Spleen (tissue), 11 donors: Measurements from ENCODE around the gene CDH8. TPM values are rescaled to one million over a fixed set of nuclear protein-coding genes. Genes with fewer than 3 reads are reported as not detected.
"Not testable (repeated sequence)": the region's sequence is repeated elsewhere in the genome, so short reads cannot be mapped to it uniquely, and the experiment has no call there.

Experiments used
- DNase-seq: peaks from one replicate; pipeline ENCODE4 v3.0.0-alpha.2; 2020
- H3K27ac ChIP-seq, 8 donors: fragments of 200-600 bp; sonication (generic) in 7 of 8; 1 replicate in 4 of 8; 2 replicates in 4 of 8; pipeline versions ENCODE4 v1.5.0 to v1.8.0; 2016 to 2021; ENCODE audit warnings: inconsistent platforms in 4 of 8, mild to moderate bottlenecking in 4 of 8, moderate library complexity in 1 of 8
- H3K27me3 ChIP-seq, 7 donors: fragments of 200-600 bp; sonication (generic) in 6 of 7; replicated peaks in 1 of 7; 1 replicate in 4 of 7; 2 replicates in 3 of 7; pipeline versions ENCODE4 v1.5.0 to v1.8.0; 2016 to 2021; ENCODE audit warnings: inconsistent platforms in 3 of 7, mild to moderate bottlenecking in 1 of 7
- H3K36me3 ChIP-seq, 6 donors: fragments of 200-600 bp; sonication (generic) in 5 of 6; 1 replicate in 4 of 6; 2 replicates in 2 of 6; pipeline versions ENCODE4 v1.5.0 to v1.8.0; 2016 to 2021; ENCODE audit warnings: inconsistent platforms in 2 of 6
- H3K4me1 ChIP-seq, 6 donors: fragments of 200-600 bp; sonication (generic) in 5 of 6; 1 replicate in 3 of 6; 2 replicates in 3 of 6; pipeline versions ENCODE4 v1.5.0 to v1.8.0; 2016 to 2021; ENCODE audit warnings: inconsistent platforms in 3 of 6
- H3K4me3 ChIP-seq, 8 donors: fragments of 200-600 bp; sonication (generic) in 7 of 8; 1 replicate in 4 of 8; 2 replicates in 4 of 8; pipeline versions ENCODE4 v1.5.0 to v1.8.0; 2016 to 2021; ENCODE audit warnings: inconsistent platforms in 4 of 8, mild to moderate bottlenecking in 4 of 8, moderate library complexity in 2 of 8
- H3K9me3 ChIP-seq, 8 donors: fragments of 200-600 bp; sonication (generic) in 7 of 8; 1 replicate in 4 of 8; 2 replicates in 4 of 8; pipeline versions ENCODE4 v1.5.0 to v1.8.0; 2016 to 2021; ENCODE audit warnings: inconsistent platforms in 4 of 8
- POLR2A ChIP-seq, 3 donors: fragments of 450-650 bp; IDR thresholded peaks; one replicate each; pipeline ENCODE4 v1.5.1; 2017; ENCODE audit warnings: antibody characterized with exemption in 3 of 3, mild to moderate bottlenecking in 1 of 3
- POLR2AphosphoS5 ChIP-seq, 3 donors: sonication (generic); formaldehyde crosslinking; IDR thresholded peaks; one replicate each; pipeline ENCODE4 v1.5.1; 2017; ENCODE audit warnings: antibody characterized with exemption in 3 of 3
- WGBS, 5 donors: extraction: QIAGEN DNeasy Blood & Tissue Kit in 3 of 5; methylation state at CpG; one replicate each; pipeline versions ENCODE4 v1.1.5 to v1.1.7; 2013 to 2018; 5-methylcytosine and 5-hydroxymethylcytosine counted together
- intact Hi-C: fragments of 100-400 bp; cut with DNase I; formaldehyde crosslinking; loops from one replicate; pipeline ENCODE4 v1.15.0; 2023; ENCODE audit warnings: low total_unique reads
- polyA plus RNA-seq, 3 donors: library from polyadenylated mRNA; stranded (reverse); fragments of 200-250 nt; gene quantifications; one replicate each; pipeline ENCODE4 v1.2.1, GENCODE V29; 2013
- total RNA-seq, 7 donors: library from RNA; depleted of rRNA in 3 of 7; stranded (reverse); fragments of >200 nt in 3 of 7; fragmentation: NEBNext Ultra II Directional in 4 of 7; extraction: Animal tissue kit (Norgen Biotek cat#: 25700) in 4 of 7; gene quantifications; one replicate each; pipeline versions ENCODE4 v1.1.0 to v1.2.1, GENCODE V29; 2016 to 2021
- TF ChIP-seq, protein P1 (sequence below), 11 experiments: fragments of 200-600 bp in 7 of 11; fragments of 450-650 bp in 4 of 11; sonication (generic) in 4 of 11; IDR thresholded peaks in 8 of 11; conservative IDR thresholded peaks in 3 of 11; 1 replicate in 7 of 11; 2 replicates in 4 of 11; pipeline versions ENCODE4 v1.4.0 to v1.8.0; 2016 to 2021; ENCODE audit warnings: antibody characterized with exemption in 11 of 11, inconsistent platforms in 4 of 11, mild to moderate bottlenecking in 1 of 11
- donor health status: healthy with polysubstance abuse.
- donor health status: DM: no; HTN: no; CAD: no; lungs with moderate emphysema.
- donor health status: DM: no; HTN: no; CAD: no.
- donor health status: Bipolar disorder and iron deficiency.
- donor health status: healthy.
- donor health status: DM: no; HTN: no; CAD: no.
- donor health status: DM: yes; HTN: yes; CAD: no.

Gene CDH8
- total and polyA plus RNA-seq, 10 donors, result under 0.01 to 1.4 (median under 0.01) TPM; not detected in 7

DNA sequence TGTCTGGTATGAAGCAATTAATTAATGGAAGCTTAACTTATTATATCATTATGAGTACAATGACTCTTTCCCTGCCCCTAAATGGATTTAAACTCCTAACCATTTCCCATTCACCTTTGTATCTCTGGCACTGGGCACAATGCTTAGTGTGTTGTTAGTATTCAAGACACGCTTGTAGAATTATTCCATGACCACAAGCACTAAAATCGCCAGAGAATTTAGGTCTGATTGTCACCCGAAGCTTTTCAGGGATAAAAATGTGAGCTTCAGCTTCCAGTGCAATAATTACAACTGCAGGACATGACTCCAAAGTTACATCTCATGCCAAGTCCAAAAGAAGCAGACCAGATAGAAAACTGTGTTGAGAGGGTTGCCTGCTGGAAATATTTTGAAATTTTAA, 101.6 kb downstream of the CDH8 start:
- WGBS, 5 donors, result 76 to 89% (median 83%) methylated on average over 3 of the region's 3 CpGs

DNA sequence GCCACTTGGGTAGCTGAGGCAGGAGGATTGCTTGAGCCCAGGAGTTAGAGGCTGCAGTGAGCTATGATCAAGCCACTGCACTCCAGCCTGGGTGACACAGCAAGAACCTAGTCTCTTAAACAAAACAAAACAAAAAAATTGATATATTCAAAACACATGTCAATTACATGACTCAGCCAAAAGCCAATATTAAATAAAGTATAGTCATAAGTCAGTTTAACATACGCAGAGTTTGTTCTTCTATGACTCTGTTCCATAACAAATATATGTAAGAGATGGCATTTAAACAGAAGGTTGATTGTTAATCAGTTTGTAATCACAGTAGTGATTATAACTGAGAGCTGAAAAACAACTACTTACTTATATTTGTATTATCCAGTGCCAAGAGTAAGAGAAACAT, 106.5 kb downstream of the CDH8 start:
- TF ChIP-seq, protein P1, sequence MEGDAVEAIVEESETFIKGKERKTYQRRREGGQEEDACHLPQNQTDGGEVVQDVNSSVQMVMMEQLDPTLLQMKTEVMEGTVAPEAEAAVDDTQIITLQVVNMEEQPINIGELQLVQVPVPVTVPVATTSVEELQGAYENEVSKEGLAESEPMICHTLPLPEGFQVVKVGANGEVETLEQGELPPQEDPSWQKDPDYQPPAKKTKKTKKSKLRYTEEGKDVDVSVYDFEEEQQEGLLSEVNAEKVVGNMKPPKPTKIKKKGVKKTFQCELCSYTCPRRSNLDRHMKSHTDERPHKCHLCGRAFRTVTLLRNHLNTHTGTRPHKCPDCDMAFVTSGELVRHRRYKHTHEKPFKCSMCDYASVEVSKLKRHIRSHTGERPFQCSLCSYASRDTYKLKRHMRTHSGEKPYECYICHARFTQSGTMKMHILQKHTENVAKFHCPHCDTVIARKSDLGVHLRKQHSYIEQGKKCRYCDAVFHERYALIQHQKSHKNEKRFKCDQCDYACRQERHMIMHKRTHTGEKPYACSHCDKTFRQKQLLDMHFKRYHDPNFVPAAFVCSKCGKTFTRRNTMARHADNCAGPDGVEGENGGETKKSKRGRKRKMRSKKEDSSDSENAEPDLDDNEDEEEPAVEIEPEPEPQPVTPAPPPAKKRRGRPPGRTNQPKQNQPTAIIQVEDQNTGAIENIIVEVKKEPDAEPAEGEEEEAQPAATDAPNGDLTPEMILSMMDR (IDR thresholded peaks at IDR 0.05 in 8 of 11, conservative IDR thresholded peaks at IDR 0.05 in 3 of 11), result no peak
- TF ChIP-seq POLR2AphosphoS5 (IDR thresholded peaks at IDR 0.05) (no peak), POLR2A (IDR thresholded peaks at IDR 0.05) (no peak)
- H3K4me1 ChIP-seq, result no peaks in the 10 kb centered on the region
- peaks cover 0 to 4% (median 0%) of the 10 kb centered on the region in 8 donors for H3K9me3 ChIP-seq
- no peak overlapping the region for H3K4me3 ChIP-seq
- H3K27ac ChIP-seq, result no peak overlapping the region
- 89 to 97% (median 93%) methylated on average over 1 of the region's 1 CpG for WGBS, 5 donors
- no peaks in the 10 kb centered on the region for H3K36me3 ChIP-seq
- no peak for DNase-seq
- no peaks in the 10 kb centered on the region for H3K27me3 ChIP-seq
- intact Hi-C loops, result no loop called here

More for the DNA sequence above, 101.6 kb downstream of the CDH8 start:
- Histone ChIP-seq H3K27ac (no peak overlapping the region), H3K4me1 (no peaks in the 10 kb centered on the region), H3K36me3 (no peaks in the 10 kb centered on the region), H3K9me3 (no peaks in the 10 kb centered on the region), H3K27me3 (no peaks in the 10 kb centered on the region), H3K4me3 (no peak overlapping the region)
- TF ChIP-seq POLR2A (IDR thresholded peaks at IDR 0.05) (no peak), POLR2AphosphoS5 (IDR thresholded peaks at IDR 0.05) (no peak)
- TF ChIP-seq, protein P1 (IDR thresholded peaks at IDR 0.05 in 8 of 11, conservative IDR thresholded peaks at IDR 0.05 in 3 of 11), result no peak
- no peak for DNase-seq
- intact Hi-C loops, result no loop called here

DNA sequence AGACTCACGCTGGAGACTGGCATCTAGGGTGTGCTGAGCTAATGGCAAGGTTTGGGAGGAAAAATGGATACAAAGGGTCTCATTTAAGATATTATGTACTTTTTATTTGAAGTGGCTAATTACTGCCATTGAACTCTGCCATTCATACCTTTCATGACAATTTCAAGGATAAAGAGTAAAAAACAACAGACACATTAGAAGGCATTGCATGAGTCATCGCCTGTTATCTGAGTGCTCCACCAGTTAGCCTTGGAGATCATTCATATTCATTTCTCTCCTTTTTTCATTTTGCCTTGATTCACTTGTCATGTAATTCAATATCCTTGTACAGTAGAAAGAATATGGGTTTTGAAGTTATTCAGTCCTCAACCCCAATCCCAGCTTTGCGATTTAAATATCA, 109.5 kb downstream of the CDH8 start:
- Histone ChIP-seq H3K36me3 (no peaks in the 10 kb centered on the region), H3K27ac (no peak overlapping the region), H3K27me3 (no peaks in the 10 kb centered on the region), H3K9me3 (peaks cover 0 to 4% (median 0%) of the 10 kb centered on the region in 8 donors), H3K4me3 (no peak overlapping the region), H3K4me1 (no peaks in the 10 kb centered on the region)
- DNase-seq, result no peak
- intact Hi-C loops, result no loop called here
- WGBS, 5 donors, result 74 to 81% (median 77%) methylated on average over 3 of the region's 3 CpGs
- TF ChIP-seq, protein P1 (IDR thresholded peaks at IDR 0.05 in 8 of 11, conservative IDR thresholded peaks at IDR 0.05 in 3 of 11), result no peak
- TF ChIP-seq POLR2A (IDR thresholded peaks at IDR 0.05), result no peak
- TF ChIP-seq POLR2AphosphoS5 (IDR thresholded peaks at IDR 0.05), result no peak

DNA sequence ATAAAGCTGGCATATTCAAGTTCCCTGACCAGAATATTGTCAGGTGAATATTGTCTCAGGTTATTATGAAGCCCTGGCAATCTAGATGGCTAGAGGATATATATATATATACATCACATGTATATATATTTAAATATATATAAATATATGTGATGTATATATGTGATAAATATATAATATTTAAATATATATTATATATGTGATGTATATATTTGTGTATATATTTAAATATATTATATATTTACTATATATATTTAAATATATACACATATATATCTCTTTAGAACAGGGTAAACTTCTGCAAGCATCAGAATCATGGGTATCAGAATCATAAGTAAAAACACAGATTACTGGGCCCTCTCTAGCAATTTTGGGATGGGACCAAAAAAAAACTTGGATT, 112.6 kb downstream of the CDH8 start:
- H3K36me3 ChIP-seq, result no peaks in the 10 kb centered on the region
- H3K4me3 ChIP-seq, result no peak overlapping the region
- H3K27me3 ChIP-seq, result no peaks in the 10 kb centered on the region
- DNase-seq, result no peak
- H3K4me1 ChIP-seq, result no peaks in the 10 kb centered on the region
- intact Hi-C loops, result no loop called here
- H3K27ac ChIP-seq, result no peak overlapping the region
- TF ChIP-seq POLR2A (IDR thresholded peaks at IDR 0.05) (no peak), POLR2AphosphoS5 (IDR thresholded peaks at IDR 0.05) (no peak)
- no peaks in the 10 kb centered on the region for H3K9me3 ChIP-seq

DNA sequence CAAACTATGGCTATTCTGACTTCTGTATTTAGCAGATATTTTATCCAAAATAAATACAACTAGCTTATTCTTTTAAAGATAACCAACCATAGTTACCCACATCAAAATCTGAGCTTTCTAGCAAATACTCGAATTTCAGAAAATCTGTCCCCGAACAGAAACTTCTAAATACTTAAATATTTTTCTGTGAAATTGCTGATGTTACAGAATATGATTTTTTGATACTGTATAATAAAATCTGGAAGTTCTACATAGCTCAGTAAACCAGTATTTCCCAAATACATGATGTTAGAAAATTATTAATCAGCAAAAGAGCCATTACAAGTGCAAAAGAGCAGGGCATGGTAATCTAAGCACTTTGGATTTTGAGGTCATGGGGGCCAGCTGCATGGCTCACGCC, 114.9 kb downstream of the CDH8 start:
- intact Hi-C loops, result no loop called here
- no peak for DNase-seq

DNA sequence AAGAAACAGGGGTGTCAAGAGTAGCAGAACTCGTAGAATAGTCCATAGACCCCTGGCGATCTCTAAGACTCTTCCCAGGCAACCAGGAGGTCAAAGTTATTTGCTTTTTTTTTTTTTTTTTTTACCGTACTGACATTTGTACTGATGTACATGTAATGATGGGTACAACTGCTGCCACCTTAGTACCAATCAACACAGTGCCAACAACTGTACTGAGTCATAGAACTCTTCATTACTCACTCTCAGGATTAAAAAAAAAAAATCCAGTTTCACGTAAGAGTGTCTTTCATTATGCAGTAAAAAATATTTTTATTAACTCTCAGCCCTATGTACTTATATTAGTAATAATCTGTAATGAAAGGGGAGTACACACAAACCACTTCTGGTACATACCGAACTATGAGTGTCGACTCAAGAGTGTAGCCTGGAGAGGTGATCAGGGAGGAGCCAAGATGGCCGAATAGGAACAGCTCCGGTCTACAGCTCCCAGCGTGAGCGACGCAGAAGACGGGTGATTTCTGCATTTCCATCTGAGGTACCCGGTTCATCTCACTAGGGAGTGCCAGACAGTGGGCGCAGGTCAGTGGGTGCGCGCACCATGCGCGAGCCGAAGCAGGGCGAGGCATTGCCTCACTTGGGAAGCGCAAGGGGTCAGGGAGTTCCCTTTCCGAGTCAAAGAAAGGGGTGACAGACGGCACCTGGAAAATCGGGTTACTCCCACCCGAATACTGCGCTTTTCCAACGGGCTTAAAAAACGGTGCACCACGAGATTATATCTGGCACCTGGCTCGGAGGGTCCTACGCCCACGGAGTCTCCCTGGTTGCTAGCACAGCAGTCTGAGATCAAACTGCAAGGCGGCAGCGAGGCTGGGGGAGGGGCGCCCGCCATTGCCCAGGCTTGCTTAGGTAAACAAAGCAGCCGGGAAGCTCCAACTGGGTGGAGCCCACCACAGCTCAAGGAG, 118.1 kb downstream of the CDH8 start:
- DNase-seq, H3K4me3 ChIP-seq, H3K36me3 ChIP-seq, H3K4me1 ChIP-seq, H3K27ac ChIP-seq, intact Hi-C loops, H3K27me3 ChIP-seq, H3K9me3 ChIP-seq: not testable (repeated sequence)
- 83 to 89% (median 85%) methylated on average over 30 to 36 of the region's 37 CpGs for whole genome bisulfite sequencing, 5 donors

More for the DNA sequence above, 114.9 kb downstream of the CDH8 start:
- Histone ChIP-seq H3K4me3 (no peak overlapping the region), H3K4me1 (no peaks in the 10 kb centered on the region), H3K27me3 (no peaks in the 10 kb centered on the region), H3K27ac (no peak overlapping the region), H3K36me3 (no peaks in the 10 kb centered on the region), H3K9me3 (peaks cover 0 to 6% (median 0%) of the 10 kb centered on the region in 8 donors)
- TF ChIP-seq POLR2AphosphoS5 (IDR thresholded peaks at IDR 0.05) (no peak), POLR2A (IDR thresholded peaks at IDR 0.05) (no peak)
- TF ChIP-seq, protein P1 (IDR thresholded peaks at IDR 0.05 in 8 of 11, conservative IDR thresholded peaks at IDR 0.05 in 3 of 11), result no peak
- 72 to 90% (median 78%) methylated on average over 3 of the region's 3 CpGs for WGBS, 5 donors
